HEK293 (cell line): Measurements from ENCODE around the gene AKAP6.

Source experiments
- CTCF ChIA-PET: fragments of 350-600 bp; formaldehyde crosslinking; extraction: SDS; loops from one replicate; lab custom pipeline; 2021; ENCODE audit warnings: antibody characterized with exemption; lab: Yijun Ruan, JAX
- POLR2A ChIA-PET: fragments of 300-600 bp; formaldehyde crosslinking; extraction: SDS; loops from one replicate; lab custom pipeline; 2020; ENCODE audit warnings: antibody characterized with exemption, inconsistent platforms; lab: Yijun Ruan, JAX
- H3K27ac ChIP-seq: fragments of 200-500 bp; sonication (Bioruptor generic); 2 replicates; pipeline ENCODE4 v1.5.1; 2014; ENCODE audit warnings: low read depth, low read length, control low read depth, inconsistent platforms; ENCODE audit errors: extremely low read depth
- H3K36me3 ChIP-seq, 2 experiments: fragments of 200-500 bp in 1 of 2; sonication (Bioruptor generic) in 1 of 2; 1 replicate in 1 of 2; 2 replicates in 1 of 2; pipeline ENCODE4 v1.5.1; 2014 to 2017; ENCODE audit warnings: inconsistent platforms in 2 of 2, low read length in 2 of 2; ENCODE audit not compliant: control insufficient read depth in 2 of 2, insufficient read depth in 1 of 2
- H3K4me1 ChIP-seq: fragments of 200-500 bp; sonication (Bioruptor generic); 2 replicates; pipeline ENCODE4 v1.5.1; 2014; ENCODE audit warnings: mild to moderate bottlenecking, low read length, inconsistent platforms; ENCODE audit not compliant: control insufficient read depth, insufficient read depth
- H3K4me3 ChIP-seq: 2 replicates; pipeline ENCODE4 v1.5.1; 2011; ENCODE audit warnings: low read depth, mild to moderate bottlenecking, control low read depth, low read length, moderate library complexity
- H3K9me3 ChIP-seq: fragments of 200-500 bp; sonication (Bioruptor generic); 2 replicates; pipeline ENCODE4 v1.5.1; 2014; ENCODE audit warnings: low read depth, low read length, inconsistent platforms; ENCODE audit not compliant: control insufficient read depth, insufficient read depth
- ATF2 ChIP-seq: fragments of 450-650 bp; formaldehyde crosslinking; IDR thresholded peaks from 2 replicates; pipeline ENCODE4 v1.5.1; 2016; ENCODE audit warnings: missing biosample characterization, missing genetic modification characterization, low read depth
- BCL6B ChIP-seq: fragments of 450-650 bp; formaldehyde crosslinking; IDR thresholded peaks from 2 replicates; pipeline ENCODE4 v1.5.1; 2017; ENCODE audit warnings: missing biosample characterization, missing genetic modification characterization
- GLI4 ChIP-seq: fragments of 450-650 bp; formaldehyde crosslinking; IDR thresholded peaks from 2 replicates; pipeline ENCODE4 v1.5.1; 2016; ENCODE audit warnings: missing biosample characterization, missing genetic modification characterization
- HIC1 ChIP-seq: fragments of 450-650 bp; formaldehyde crosslinking; IDR thresholded peaks from 2 replicates; pipeline ENCODE4 v1.5.1; 2016; ENCODE audit warnings: missing biosample characterization, missing genetic modification characterization
- IKZF3 ChIP-seq: fragments of 450-650 bp; IDR thresholded peaks from 2 replicates; pipeline ENCODE4 v1.5.0; 2018; ENCODE audit warnings: missing biosample characterization, mild to moderate bottlenecking, missing genetic modification characterization, moderate library complexity
- TRIM28 ChIP-seq: IDR thresholded peaks from 2 replicates; pipeline ENCODE4 v1.6.1; 2011; ENCODE audit warnings: low read length, control low read depth, borderline replicate concordance
- ZBTB20 ChIP-seq: fragments of 450-650 bp; formaldehyde crosslinking; IDR thresholded peaks from 2 replicates; pipeline ENCODE4 v1.5.1; 2016; ENCODE audit warnings: missing biosample characterization, missing genetic modification characterization
- ZNF132 ChIP-seq: fragments of 450-650 bp; formaldehyde crosslinking; IDR thresholded peaks from 2 replicates; pipeline ENCODE4 v1.5.1; 2017; ENCODE audit warnings: missing biosample characterization, missing genetic modification characterization, borderline replicate concordance
- ZNF155 ChIP-seq: fragments of 450-650 bp; formaldehyde crosslinking; IDR thresholded peaks from 2 replicates; pipeline ENCODE4 v1.5.1; 2016; ENCODE audit warnings: missing biosample characterization, missing genetic modification characterization
- ZNF211 ChIP-seq: fragments of 450-650 bp; formaldehyde crosslinking; IDR thresholded peaks from 2 replicates; pipeline ENCODE4 v1.5.1; 2016; ENCODE audit warnings: low read depth, missing biosample characterization, missing genetic modification characterization
- ZNF239 ChIP-seq: fragments of 450-650 bp; formaldehyde crosslinking; IDR thresholded peaks from 2 replicates; pipeline ENCODE4 v1.5.1; 2016; ENCODE audit warnings: missing biosample characterization, missing genetic modification characterization
- ZNF266 ChIP-seq: fragments of 450-650 bp; formaldehyde crosslinking; IDR thresholded peaks from 2 replicates; pipeline ENCODE4 v1.5.1; 2016; ENCODE audit warnings: missing biosample characterization, missing genetic modification characterization, low read depth
- ZNF394 ChIP-seq: fragments of 450-650 bp; formaldehyde crosslinking; IDR thresholded peaks from 2 replicates; pipeline ENCODE4 v1.5.1; 2016; ENCODE audit warnings: missing biosample characterization, missing genetic modification characterization, mild to moderate bottlenecking, moderate library complexity, borderline replicate concordance
- ZNF544 ChIP-seq: fragments of 450-650 bp; formaldehyde crosslinking; IDR thresholded peaks from 2 replicates; pipeline ENCODE4 v1.5.0; 2017; ENCODE audit warnings: missing biosample characterization, missing genetic modification characterization
- ZNF548 ChIP-seq: fragments of 450-650 bp; formaldehyde crosslinking; IDR thresholded peaks from 2 replicates; pipeline ENCODE4 v1.5.1; 2016; ENCODE audit warnings: missing biosample characterization, missing genetic modification characterization
- ZNF596 ChIP-seq: fragments of 450-650 bp; IDR thresholded peaks from 2 replicates; pipeline ENCODE4 v1.5.0; 2018; ENCODE audit warnings: missing biosample characterization, mild to moderate bottlenecking, missing genetic modification characterization, moderate library complexity
- ZNF837 ChIP-seq: fragments of 450-650 bp; formaldehyde crosslinking; IDR thresholded peaks from 2 replicates; pipeline ENCODE4 v1.5.1; 2016; ENCODE audit warnings: missing biosample characterization, missing genetic modification characterization
- ZSCAN23 ChIP-seq: fragments of 450-650 bp; formaldehyde crosslinking; IDR thresholded peaks from 2 replicates; pipeline ENCODE4 v1.5.1; 2016; ENCODE audit warnings: missing biosample characterization, missing genetic modification characterization
- ZSCAN5A ChIP-seq: fragments of 450-650 bp; formaldehyde crosslinking; IDR thresholded peaks from 2 replicates; pipeline ENCODE4 v1.5.1; 2016; ENCODE audit warnings: missing biosample characterization, missing genetic modification characterization
- TF ChIP-seq, protein P1 (sequence below): fragments of 450-650 bp; formaldehyde crosslinking; IDR thresholded peaks from 2 replicates; pipeline ENCODE4 v1.5.1; 2017; ENCODE audit warnings: missing biosample characterization, missing genetic modification characterization

Gene AKAP6

GRCh38 chr14:32761381-32761968, 432.4 kb downstream of the AKAP6 start:
- Histone ChIP-seq H3K4me3 (no peak overlapping the region), H3K4me1 (no peaks in the 10 kb centered on the region), H3K36me3 (no peaks in the 10 kb centered on the region), H3K27ac (no peak overlapping the region), H3K9me3 (no peaks in the 10 kb centered on the region)
- TF ChIP-seq ATF2 (tag by site-specific recombination) (no peak), GLI4 (tag by site-specific recombination) (no peak), ZNF239 (tag by site-specific recombination) (no peak), ZNF548 (tag by site-specific recombination) (no peak), ZNF596 (tag by site-specific recombination) (no peak)
- CTCF ChIA-PET = no interaction called here
- POLR2A ChIA-PET = no interaction called here

GRCh38 chr14:32762886-32763285, 433.8 kb downstream of the AKAP6 start:
- Histone ChIP-seq H3K36me3 (no peaks in the 10 kb centered on the region), H3K27ac (no peak overlapping the region), H3K9me3 (no peaks in the 10 kb centered on the region), H3K4me1 (no peaks in the 10 kb centered on the region), H3K4me3 (no peak overlapping the region)
- CTCF ChIA-PET = no interaction called here
- TF ChIP-seq BCL6B (tag by site-specific recombination) (no peak), ZSCAN23 (tag by site-specific recombination) (no peak), ZNF155 (no peak), ZNF544 (no peak), ZNF266 (tag by site-specific recombination) (no peak), IKZF3 (tag by site-specific recombination) (no peak), ZNF837 (tag by site-specific recombination) (no peak), ZNF394 (tag by site-specific recombination) (no peak), TRIM28 (no peak)
- TF ChIP-seq, protein P1, sequence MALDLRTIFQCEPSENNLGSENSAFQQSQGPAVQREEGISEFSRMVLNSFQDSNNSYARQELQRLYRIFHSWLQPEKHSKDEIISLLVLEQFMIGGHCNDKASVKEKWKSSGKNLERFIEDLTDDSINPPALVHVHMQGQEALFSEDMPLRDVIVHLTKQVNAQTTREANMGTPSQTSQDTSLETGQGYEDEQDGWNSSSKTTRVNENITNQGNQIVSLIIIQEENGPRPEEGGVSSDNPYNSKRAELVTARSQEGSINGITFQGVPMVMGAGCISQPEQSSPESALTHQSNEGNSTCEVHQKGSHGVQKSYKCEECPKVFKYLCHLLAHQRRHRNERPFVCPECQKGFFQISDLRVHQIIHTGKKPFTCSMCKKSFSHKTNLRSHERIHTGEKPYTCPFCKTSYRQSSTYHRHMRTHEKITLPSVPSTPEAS (tag by site-specific recombination) = no peak
- TF ChIP-seq, all 188 proteins: peak for 0
- POLR2A ChIA-PET = interaction anchor here (0.6 kb wide), 1 partner anchor 411 kb away, joined by 5 read pairs; no protein-coding TSS in a partner anchor

DNA sequence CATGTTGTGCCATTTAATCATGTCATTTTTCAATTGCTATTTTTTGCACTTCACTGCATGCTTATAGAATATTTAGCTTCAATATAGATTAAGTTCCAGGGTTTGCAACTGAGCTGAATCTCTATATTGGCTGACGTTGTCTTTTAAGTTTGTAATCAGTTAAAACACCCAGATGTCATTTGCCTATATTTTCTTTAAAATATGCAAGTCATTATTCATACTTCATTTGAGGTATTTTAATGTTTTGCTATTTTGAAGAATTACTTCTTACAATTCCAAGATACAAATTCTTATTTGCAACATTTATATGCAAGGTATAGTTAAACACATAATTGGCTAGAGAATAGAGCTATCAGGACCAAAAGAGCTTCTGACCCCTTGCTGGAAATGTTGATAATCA, 434.6 kb downstream of the AKAP6 start:
- Histone ChIP-seq H3K27ac (no peak overlapping the region), H3K36me3 (no peaks in the 10 kb centered on the region), H3K4me3 (no peak overlapping the region), H3K4me1 (no peaks in the 10 kb centered on the region), H3K9me3 (no peaks in the 10 kb centered on the region)
- CTCF ChIA-PET = interaction anchor here (0.5 to 1.1 kb wide), 2 partner anchors 9 to 54 kb away, joined by 3 to 5 read pairs; no protein-coding TSS in a partner anchor
- POLR2A ChIA-PET = interaction anchor here (0.6 kb wide), 1 partner anchor 412 kb away, joined by 5 read pairs; no protein-coding TSS in a partner anchor
- no peak for TF ChIP-seq ZNF211
- TF ChIP-seq ZSCAN5A (tag by site-specific recombination) = no peak
- no peak for TF ChIP-seq HIC1
- no peak for TF ChIP-seq ZNF266 (tag by site-specific recombination)
- TF ChIP-seq ZNF132 = no peak
- no peak for TF ChIP-seq ZBTB20 (tag by site-specific recombination)
